Caco-2 (cell line): ENCODE results near the gene TTC23. TPM values are rescaled to one million over a fixed set of nuclear protein-coding genes. Genes with fewer than 3 reads are reported as not detected.

Experiments used
- BruUV-seq: library from RNA; stranded (reverse); fragments of 400-500 nt; replicated peaks from 2 replicates; lab custom pipeline; 2021; lab: Mats Ljungman, UMichigan
- CTCF ChIA-PET: fragments of 300-600 bp; sonication (Branson Sonifier 250); formaldehyde crosslinking; loops from one replicate; lab custom pipeline; 2022; ENCODE audit warnings: antibody characterized with exemption; lab: Charles Lee
- POLR2A ChIA-PET: fragments of 300-600 bp; sonication (Branson Sonifier 250); formaldehyde crosslinking; loops from one replicate; lab custom pipeline; 2022; ENCODE audit warnings: antibody characterized with exemption; lab: Charles Lee
- DNase-seq, 2 experiments: peaks; one replicate each; pipeline versions ENCODE4 v3.0.0 to v3.0.0-alpha.2; 2020 to 2022
- H3K27me3 ChIP-seq: replicated peaks from 2 replicates; pipeline ENCODE4 v1.6.0; 2011; ENCODE audit warnings: low read length; ENCODE audit not compliant: control insufficient read depth, insufficient read depth
- H3K36me3 ChIP-seq: 2 replicates; pipeline ENCODE4 v1.5.1; 2011; ENCODE audit warnings: low read length; ENCODE audit not compliant: control insufficient read depth, insufficient read depth
- H3K4me1 ChIP-seq: fragments of 250-450 bp; sonication (Bioruptor Pico); 2 replicates; pipeline ENCODE4 v1.5.1; 2020; ENCODE audit warnings: mild to moderate bottlenecking
- H3K4me3 ChIP-seq: 2 replicates; pipeline ENCODE4 v1.5.1; 2011; ENCODE audit warnings: low read depth, mild to moderate bottlenecking, control low read depth, low read length
- H3K9me3 ChIP-seq: fragments of 250-450 bp; sonication (Bioruptor Pico); 2 replicates; pipeline ENCODE4 v1.5.1; 2020; ENCODE audit warnings: mild to moderate bottlenecking, moderate library complexity
- H3K27ac Mint-ChIP-seq: one replicate; pipeline ENCODE4 v1.8.0; 2022; ENCODE audit warnings: mixed read lengths; ENCODE audit not compliant: unreplicated experiment
- H3K27me3 Mint-ChIP-seq: one replicate; pipeline ENCODE4 v1.8.0; 2022; ENCODE audit warnings: mixed read lengths; ENCODE audit not compliant: insufficient read depth, unreplicated experiment
- H3K36me3 Mint-ChIP-seq: one replicate; pipeline ENCODE4 v1.8.0; 2022; ENCODE audit warnings: mild to moderate bottlenecking, mixed read lengths; ENCODE audit not compliant: insufficient read depth, unreplicated experiment
- H3K4me1 Mint-ChIP-seq: one replicate; pipeline ENCODE4 v1.8.0; 2022; ENCODE audit warnings: low read depth, mixed read lengths; ENCODE audit not compliant: unreplicated experiment
- H3K4me3 Mint-ChIP-seq: one replicate; pipeline ENCODE4 v1.8.0; 2022; ENCODE audit warnings: mild to moderate bottlenecking, moderate library complexity, mixed read lengths; ENCODE audit not compliant: unreplicated experiment
- H3K9me3 Mint-ChIP-seq: one replicate; pipeline ENCODE4 v1.8.0; 2022; ENCODE audit warnings: mixed read lengths; ENCODE audit not compliant: unreplicated experiment
- CTCF ChIP-seq, 2 experiments: fragments of 200-600 bp in 1 of 2; IDR thresholded peaks; 1 replicate in 1 of 2; 2 replicates in 1 of 2; pipeline versions ENCODE4 v1.5.1 to v1.8.0; 2011 to 2022; ENCODE audit warnings: antibody characterized with exemption in 1 of 2, control low read depth in 1 of 2, inconsistent platforms in 1 of 2, low read depth in 1 of 2, low read length in 1 of 2, mild to moderate bottlenecking in 1 of 2, moderate library complexity in 1 of 2; ENCODE audit not compliant: insufficient read depth in 1 of 2, severe bottlenecking in 1 of 2, unreplicated experiment in 1 of 2
- intact Hi-C: fragments of 100-400 bp; cut with micrococcal nuclease; formaldehyde crosslinking; loops from one replicate; pipeline ENCODE4 v1.10.0; 2022; ENCODE audit not compliant: unreplicated experiment
- total RNA-seq: library from RNA; stranded (reverse); gene quantifications from 2 replicates; pipeline ENCODE4 v1.2.3, GENCODE V29; 2022

Gene TTC23
- total RNA-seq, 1 experiment from 2014 or later: 10.8 TPM

- no peaks in the 10 kb centered on the region for H3K9me3 ChIP-seq
- CTCF ChIA-PET: no interaction called here
- no peaks in the 10 kb centered on the region for H3K4me1 ChIP-seq
- H3K9me3 Mint-ChIP-seq: no peaks in the 10 kb centered on the region
- DNase-seq: no peak
- no peaks in the 10 kb centered on the region for H3K36me3 Mint-ChIP-seq
- no peaks in the 10 kb centered on the region for H3K4me1 Mint-ChIP-seq
- no peak for TF ChIP-seq CTCF (IDR thresholded peaks at IDR 0.05; ENCODE audit: insufficient read depth in 1 of 2, low read depth in 1 of 2, low read length in 1 of 2, severe bottlenecking in 1 of 2, unreplicated experiment in 1 of 2)
- no peak overlapping the region for H3K4me3 Mint-ChIP-seq
- intact Hi-C loops: no loop called here
- no TSS peak for BruUV-seq
- no peak overlapping the region for H3K27ac Mint-ChIP-seq
- no peak overlapping the region for H3K4me3 ChIP-seq
- no peaks in the 10 kb centered on the region for H3K36me3 ChIP-seq
- POLR2A ChIA-PET: no interaction called here
- H3K27me3 Mint-ChIP-seq: no peaks in the 10 kb centered on the region
- no peaks in the 10 kb centered on the region for H3K27me3 ChIP-seq
These were observed 26.2 kb upstream of the TTC23 start for GRCh38 chr15:99275525-99276128.

- H3K27me3 Mint-ChIP-seq: no peaks in the 10 kb centered on the region
- POLR2A ChIA-PET: no interaction called here
- Histone ChIP-seq H3K36me3 (no peaks in the 10 kb centered on the region), H3K4me1 (no peaks in the 10 kb centered on the region), H3K27me3 (no peaks in the 10 kb centered on the region), H3K4me3 (no peak overlapping the region), H3K9me3 (no peaks in the 10 kb centered on the region)
- H3K36me3 Mint-ChIP-seq: no peaks in the 10 kb centered on the region
- TF ChIP-seq CTCF (IDR thresholded peaks at IDR 0.05; ENCODE audit: insufficient read depth in 1 of 2, low read depth in 1 of 2, low read length in 1 of 2, severe bottlenecking in 1 of 2, unreplicated experiment in 1 of 2): no peak
- DNase-seq: no peak
- no peaks in the 10 kb centered on the region for H3K4me1 Mint-ChIP-seq
- no peaks in the 10 kb centered on the region for H3K9me3 Mint-ChIP-seq
- intact Hi-C loops: no loop called here
- no TSS peak for BruUV-seq
- H3K27ac Mint-ChIP-seq: no peak overlapping the region
- H3K4me3 Mint-ChIP-seq: no peak overlapping the region
- CTCF ChIA-PET: no interaction called here
These were observed 25.7 kb upstream of the TTC23 start for GRCh38 chr15:99275061-99275460.

GRCh38 chr15:99273801-99274200 lies 24.4 kb upstream of the TTC23 start:
- Histone ChIP-seq H3K9me3 (no peaks in the 10 kb centered on the region), H3K4me1 (no peaks in the 10 kb centered on the region), H3K36me3 (no peaks in the 10 kb centered on the region), H3K4me3 (no peak overlapping the region), H3K27me3 (no peaks in the 10 kb centered on the region)
- BruUV-seq: no TSS peak
- TF ChIP-seq CTCF (IDR thresholded peaks at IDR 0.05; ENCODE audit: insufficient read depth in 1 of 2, low read depth in 1 of 2, low read length in 1 of 2, severe bottlenecking in 1 of 2, unreplicated experiment in 1 of 2): no peak
- no peaks in the 10 kb centered on the region for H3K9me3 Mint-ChIP-seq
- no peaks in the 10 kb centered on the region for H3K4me1 Mint-ChIP-seq
- H3K27ac Mint-ChIP-seq: no peak overlapping the region
- CTCF ChIA-PET: interaction anchor here (3.6 kb wide), 1 partner anchor 431 kb away, joined by 25 read pairs; no protein-coding TSS in a partner anchor
- H3K36me3 Mint-ChIP-seq: no peaks in the 10 kb centered on the region
- DNase-seq: no peak
- POLR2A ChIA-PET: no interaction called here
- no peak overlapping the region for H3K4me3 Mint-ChIP-seq
- no peaks in the 10 kb centered on the region for H3K27me3 Mint-ChIP-seq
- intact Hi-C loops: loop anchor here (1.0 kb wide), 2 partner anchors 430 to 482 kb away; no protein-coding TSS in a partner anchor
